Stimulated activated CD8-positive, alpha-beta memory T cell treated with anti-CD3 and anti-CD28 coated beads, Interleukin-4, amount 100 ng/mL, for 1 hour (primary cell): ENCODE data around the gene FGB.
"Not testable (repeated sequence)": the region's sequence is repeated elsewhere in the genome, so short reads cannot be mapped to it uniquely, and the experiment has no call there.

ENCODE experiments used
- DNase-seq, 2 donors: peaks; one replicate each; pipeline ENCODE4 v3.0.0-alpha.2; 2020; ENCODE audit warnings: low read depth in 2 of 2, low spot score in 1 of 2

Gene FGB

GRCh38 chr4:154594343-154594742, 31.5 kb downstream of the FGB start:
- not testable (repeated sequence) for DNase-seq

- no peak for DNase-seq
Measured at GRCh38 chr4:154595807-154596206, 33.0 kb downstream of the FGB start.

GRCh38 chr4:154597281-154597680, 34.5 kb downstream of the FGB start:
- DNase-seq = not testable (repeated sequence)

GRCh38 chr4:154597798-154598774, 35.3 kb downstream of the FGB start:
- no peak for DNase-seq

- DNase-seq = no peak
Measured at GRCh38 chr4:154602404-154603020, 39.7 kb downstream of the FGB start.

- DNase-seq = no peak
Measured at GRCh38 chr4:154603033-154603943, 40.5 kb downstream of the FGB start.

- no peak for DNase-seq
Measured at GRCh38 chr4:154604696-154605200, 41.9 kb downstream of the FGB start.

GRCh38 chr4:154606728-154607723, 44.2 kb downstream of the FGB start:
- no peak for DNase-seq

GRCh38 chr4:154608361-154609252, 45.8 kb downstream of the FGB start:
- no peak for DNase-seq

GRCh38 chr4:154609532-154609931, 46.7 kb downstream of the FGB start:
- no peak for DNase-seq

- DNase-seq = no peak
Measured at GRCh38 chr4:154610582-154610981, 47.8 kb downstream of the FGB start.

- no peak for DNase-seq
Measured at GRCh38 chr4:154611833-154612232, 49.0 kb downstream of the FGB start.

- no peak for DNase-seq
Measured at GRCh38 chr4:154612472-154613414, 49.9 kb downstream of the FGB start, which contains the start of gene FGG. FGG (minus strand) TSS chr4:154612656; CDS start chr4:154612609, 47 bp downstream.

GRCh38 chr4:154614306-154614705, 51.5 kb downstream of the FGB start:
- DNase-seq = no peak

GRCh38 chr4:154615211-154615610, 52.4 kb downstream of the FGB start:
- no peak for DNase-seq

- DNase-seq = no peak
Measured at GRCh38 chr4:154616287-154616686, 53.5 kb downstream of the FGB start.

- no peak for DNase-seq
Measured at GRCh38 chr4:154616731-154617130, 53.9 kb downstream of the FGB start.
